Raji (cell line): ENCODE results near the gene F10.

Source experiments
- POLR2A ChIP-seq: IDR thresholded peaks from 2 replicates; pipeline ENCODE4 v1.6.1; 2011; ENCODE audit warnings: low read depth, low read length, control low read depth; ENCODE audit not compliant: insufficient read depth

F10 gene

GRCh38 chr13:113118261-113119021 lies 4.2 kb upstream of the F10 start:
- TF ChIP-seq POLR2A = no peak

- TF ChIP-seq POLR2A = no peak
Measured at GRCh38 chr13:113119166-113119821, 3.3 kb upstream of the F10 start.

- no peak for TF ChIP-seq POLR2A
Measured at GRCh38 chr13:113119822-113120189, 2.8 kb upstream of the F10 start.

- TF ChIP-seq POLR2A = no peak
Measured at GRCh38 chr13:113120300-113121182, 2.1 kb upstream of the F10 start.

GRCh38 chr13:113121183-113121927 lies 1.2 kb upstream of the F10 start:
- no peak for TF ChIP-seq POLR2A

GRCh38 chr13:113121928-113122471 lies 599 bp upstream of the F10 start:
- no peak for TF ChIP-seq POLR2A

GRCh38 chr13:113123226-113124201 lies 915 bp downstream of the F10 start:
- no peak for TF ChIP-seq POLR2A

GRCh38 chr13:113124211-113124970 lies 1.8 kb downstream of the F10 start:
- TF ChIP-seq POLR2A = no peak

- no peak for TF ChIP-seq POLR2A
Measured at GRCh38 chr13:113125506-113126264, 3.1 kb downstream of the F10 start.

GRCh38 chr13:113126265-113127150 lies 3.9 kb downstream of the F10 start:
- no peak for TF ChIP-seq POLR2A

- no peak for TF ChIP-seq POLR2A
Measured at GRCh38 chr13:113129480-113129879, 6.9 kb downstream of the F10 start.
